GM18873 (cell line): ENCODE measurements around the gene CHAMP1.

Experiments
- ATAC-seq: cut with Tn5 transposase; IDR thresholded peaks from one replicate; pipeline ENCODE4 v1.9.1; 2021; ENCODE audit warnings: mild to moderate bottlenecking, moderate library complexity, moderate number of reproducible peaks; ENCODE audit not compliant: unreplicated experiment, low FRiP score

The CHAMP1 gene

GRCh38 chr13:114296902-114297301, 17.4 kb upstream of the CHAMP1 start:
- no peak for ATAC-seq

- no peak for ATAC-seq
These were observed 15.4 kb upstream of the CHAMP1 start for GRCh38 chr13:114298866-114299265.

GRCh38 chr13:114299604-114300305, 14.5 kb upstream of the CHAMP1 start:
- no peak for ATAC-seq

- no peak for ATAC-seq
These were observed 10.5 kb upstream of the CHAMP1 start for GRCh38 chr13:114303700-114304327.

- ATAC-seq: no peak
These were observed 9.8 kb upstream of the CHAMP1 start for GRCh38 chr13:114304346-114305034.

- no peak for ATAC-seq
These were observed 5.2 kb upstream of the CHAMP1 start for GRCh38 chr13:114309086-114309485.

- no peak for ATAC-seq
These were observed 4.4 kb upstream of the CHAMP1 start for GRCh38 chr13:114309806-114310410.

- ATAC-seq: no peak
These were observed 3.3 kb upstream of the CHAMP1 start for GRCh38 chr13:114310956-114311355.

- ATAC-seq: no peak
These were observed 2.9 kb upstream of the CHAMP1 start for GRCh38 chr13:114311387-114311786.

- no peak for ATAC-seq
These were observed 2.4 kb upstream of the CHAMP1 start for GRCh38 chr13:114311908-114312307.

- ATAC-seq: peak; percentile 36
These were observed 1.0 kb upstream of the CHAMP1 start for GRCh38 chr13:114313061-114313860.

- ATAC-seq: peak; percentile 6
These were observed 927 bp downstream of the CHAMP1 start for GRCh38 chr13:114315074-114315785.

- ATAC-seq: no peak
These were observed 4.3 kb downstream of the CHAMP1 start for GRCh38 chr13:114318624-114319023.

- no peak for ATAC-seq
These were observed 5.2 kb downstream of the CHAMP1 start for GRCh38 chr13:114319441-114319913.

GRCh38 chr13:114320065-114320464, 5.8 kb downstream of the CHAMP1 start:
- ATAC-seq: no peak

GRCh38 chr13:114321256-114321655, 7.0 kb downstream of the CHAMP1 start:
- no peak for ATAC-seq

- ATAC-seq: no peak
These were observed 9.0 kb downstream of the CHAMP1 start for GRCh38 chr13:114323349-114323748.

GRCh38 chr13:114324334-114324733, 10.0 kb downstream of the CHAMP1 start:
- no peak for ATAC-seq

- ATAC-seq: no peak
These were observed 11.4 kb downstream of the CHAMP1 start for GRCh38 chr13:114325729-114326128.

GRCh38 chr13:114328034-114328433, 13.7 kb downstream of the CHAMP1 start:
- ATAC-seq: no peak
